Heart right ventricle (tissue), 16 donors: ENCODE results near the gene FNDC7. TPM values are rescaled to one million over a fixed set of nuclear protein-coding genes. Genes with fewer than 3 reads are reported as not detected.

Source experiments
- ATAC-seq, 8 donors: fragments of 200-7000 bp; cut with Tn5 transposase; one replicate each; pipeline ENCODE4 v1.9.1; 2020; ENCODE audit warnings: mild to moderate bottlenecking in 8 of 8, moderate library complexity in 8 of 8, moderate number of reproducible peaks in 1 of 8
- DNase-seq, 2 donors: peaks; one replicate each; pipeline ENCODE4 v3.0.0-alpha.2; 2020
- H3K27ac ChIP-seq, 10 donors: fragments of 200-600 bp; sonication (generic) in 2 of 10; one replicate each; pipeline versions ENCODE4 v1.5.0 to v1.8.0; 2020 to 2022; ENCODE audit warnings: mild to moderate bottlenecking in 3 of 10
- H3K27me3 ChIP-seq, 7 donors: fragments of 200-600 bp; one replicate each; pipeline ENCODE4 v1.8.0; 2021 to 2022; ENCODE audit warnings: mild to moderate bottlenecking in 2 of 7
- H3K36me3 ChIP-seq, 9 donors: fragments of 200-600 bp; sonication (generic) in 1 of 9; one replicate each; pipeline versions ENCODE4 v1.5.0 to v1.8.0; 2020 to 2022; ENCODE audit warnings: mild to moderate bottlenecking in 2 of 9
- H3K4me1 ChIP-seq, 9 donors: fragments of 200-600 bp; sonication (generic) in 1 of 9; one replicate each; pipeline versions ENCODE4 v1.5.0 to v1.8.0; 2020 to 2022; ENCODE audit warnings: mild to moderate bottlenecking in 4 of 9
- H3K4me3 ChIP-seq, 10 donors: fragments of 200-600 bp; sonication (generic) in 2 of 10; one replicate each; pipeline versions ENCODE4 v1.5.0 to v1.8.0; 2020 to 2022; ENCODE audit warnings: mild to moderate bottlenecking in 7 of 10, moderate library complexity in 2 of 10
- H3K9me3 ChIP-seq, 11 donors: fragments of 200-600 bp in 10 of 11; sonication (generic) in 2 of 11; one replicate each; pipeline versions ENCODE4 v1.5.0 to v1.8.0; 2013 to 2022; ENCODE audit warnings: mild to moderate bottlenecking in 2 of 11, control low read depth in 1 of 11, moderate library complexity in 1 of 11
- CTCF ChIP-seq, 9 donors: fragments of 200-600 bp; sonication (generic) in 2 of 9; IDR thresholded peaks; one replicate each; pipeline versions ENCODE4 v1.5.0 to v1.8.0; 2021 to 2022; ENCODE audit warnings: antibody characterized with exemption in 9 of 9, mild to moderate bottlenecking in 5 of 9, moderate library complexity in 1 of 9
- WGBS, 2 donors: extraction: QIAGEN DNeasy Blood & Tissue Kit; methylation state at CpG; one replicate each; pipeline ENCODE4 v1.1.7; 2013; ENCODE audit warnings: inconsistent platforms in 1 of 2; 5-methylcytosine and 5-hydroxymethylcytosine counted together
- intact Hi-C, 10 donors: fragments of 100-400 bp; cut with DNase I; formaldehyde crosslinking; loops; one replicate each; pipeline versions ENCODE4 v1.11.1 to v1.14.2; 2022
- polyA plus RNA-seq, 2 donors: library from polyadenylated mRNA; stranded (reverse); fragments of 200-250 nt; gene quantifications; one replicate each; pipeline ENCODE4 v1.2.3, GENCODE V29; 2013
- total RNA-seq, 10 donors: library from RNA; stranded (reverse); fragmentation: NEBNext Ultra II Directional in 3 of 10; extraction: Animal tissue kit (Norgen Biotek cat#: 25700) in 3 of 10; gene quantifications; one replicate each; pipeline versions ENCODE4 v1.2.1 to v1.2.4, GENCODE V29; 2021 to 2023
- donor health status: Arrhythmogenic right ventricular cardiomyopathy.
- donor health status: ischemic (EF 13 %, LVEDD 7.1; RV severe dilation, severe dysfunction).
- donor health status: healthy with polysubstance abuse.
- donor health status: DM: no; HTN: yes; CAD: no.
- donor health status: DM: no; HTN: no; CAD: no.
- donor health status: ischemic (EF 25% LVEDD 6.9; RV normal size, moderate dysfunction).
- donor health status: ischemic (EF 25% LVEDD 5.7; RV mildly dilated, moderate dysfunction).
- donor health status: healthy.
- donor health status: DM: yes; HTN: yes; CAD: no.
- donor health status: Ischemic cardiomyopathy.
- donor health status: ischemic (EF 35%, LVEDD 5.7; RV mildly dilated, moderate dysfunction).
- donor health status: nonischemic (EF 11% LVEDD 7.7; RV severe dilation, severe dysfunction).
- donor health status: DM: yes; HTN: yes; CAD: no.
- donor health status: PGD.
- donor health status: ischemic (EF 29% LVEDD 5.4; RV normal size, mild dysfunction).
- donor health status: nonischemic (EF 23%, LVEDD 6.1; RV moderate dilation, normal function).

FNDC7 gene
- total and polyA plus RNA-seq, 12 donors = 0.13 TPM; not detected in 11

DNA sequence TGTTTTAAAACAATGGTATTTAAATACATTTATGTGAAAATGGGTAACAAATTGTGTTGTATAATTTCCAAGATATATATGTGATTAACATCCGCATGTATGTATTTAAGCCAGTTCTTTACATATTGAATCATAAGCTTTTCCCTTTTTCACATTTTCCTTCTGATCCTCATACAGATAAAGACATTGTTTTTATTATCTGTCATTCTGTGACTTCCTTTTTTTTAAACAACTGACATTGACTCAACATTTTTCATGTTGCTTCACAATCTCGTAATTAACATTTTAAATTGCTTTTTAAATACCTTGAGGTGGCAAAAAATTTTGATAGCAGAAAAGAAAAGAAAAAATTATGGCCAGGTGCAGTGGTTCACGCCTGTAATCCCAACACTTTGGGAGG, 35.2 kb downstream of the FNDC7 start:
- 86 to 91% methylated on average over 3 of the region's 3 CpGs for WGBS, 2 donors
- Histone ChIP-seq H3K27ac (peak overlapping the region in 4 of 10 donors; percentile 95 to 99 (median 98)), H3K9me3 (no peaks in the 10 kb centered on the region), H3K4me3 (peak overlapping the region in 8 of 10 donors; percentile 58 to 94 (median 82)), H3K36me3 (peaks cover 0 to 39% (median 0%) of the 10 kb centered on the region in 9 donors), H3K4me1 (peaks cover 0 to 30% (median 15%) of the 10 kb centered on the region in 9 donors), H3K27me3 (no peaks in the 10 kb centered on the region)
- no peak for TF ChIP-seq CTCF (IDR thresholded peaks at IDR 0.05)
- intact Hi-C loops = loop anchor here in 5 of 10 donors (2.0 to 10.0 kb wide), 4 partner anchors 53 to 149 kb away; partner anchors contain the start of gene PRPF38B (in 5 of the 5)
- ATAC-seq (no peak), DNase-seq (no peak)

GRCh38 chr1:108749081-108749480, 36.4 kb downstream of the FNDC7 start:
- 91% methylated on average over 4 of the region's 4 CpGs for WGBS, 2 donors

DNA sequence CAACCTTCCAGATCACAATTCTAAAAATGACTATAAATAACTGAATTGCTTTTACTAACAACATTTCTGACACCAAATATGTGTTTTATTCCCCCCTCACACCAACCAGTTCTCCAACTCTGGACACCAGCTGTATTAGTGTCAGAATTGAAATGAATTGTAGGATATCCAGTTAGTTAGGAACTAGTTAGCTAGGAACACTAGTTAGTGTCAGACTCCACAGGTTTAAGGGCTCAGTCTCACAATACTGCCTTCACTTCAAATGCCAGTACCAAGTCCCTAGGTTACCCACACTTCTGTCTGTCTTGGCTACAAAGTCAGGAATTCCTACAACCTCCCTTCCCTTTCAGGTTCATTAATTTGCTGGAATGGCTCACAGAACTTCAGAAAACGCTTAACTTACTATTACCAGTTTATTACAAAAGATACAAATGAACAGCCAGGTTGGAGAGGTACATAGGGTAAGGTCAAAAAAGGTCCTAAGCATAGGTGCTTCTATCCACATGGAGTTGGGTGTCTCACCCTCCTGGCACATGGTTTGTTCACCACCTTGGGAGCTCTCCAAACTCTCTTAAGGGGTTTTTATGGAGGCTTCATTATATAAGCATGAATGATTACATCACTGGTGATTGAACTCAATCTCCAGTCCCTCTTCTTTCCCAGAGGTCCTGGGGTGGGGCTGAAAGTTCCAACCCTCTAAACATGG, 37.9 kb downstream of the FNDC7 start:
- Histone ChIP-seq H3K27me3 (no peaks in the 10 kb centered on the region), H3K4me1 (peaks cover 0 to 30% (median 15%) of the 10 kb centered on the region in 9 donors), H3K9me3 (no peaks in the 10 kb centered on the region), H3K27ac (no peak overlapping the region), H3K36me3 (peaks cover 0 to 66% (median 8%) of the 10 kb centered on the region in 9 donors), H3K4me3 (no peak overlapping the region)
- no peak for DNase-seq
- intact Hi-C loops = no loop called here
- ATAC-seq = no peak
- TF ChIP-seq CTCF (IDR thresholded peaks at IDR 0.05) = no peak
- WGBS, 2 donors = 91 to 100% methylated on average over 1 of the region's 1 CpG

More at GRCh38 chr1:108749081-108749480, 36.4 kb downstream of the FNDC7 start:
- intact Hi-C loops = loop anchor here in 3 of 10 donors (5.0 to 10.0 kb wide), 3 partner anchors 54 to 148 kb away; partner anchors contain the start of gene PRPF38B (in 2 of the 3)
- Histone ChIP-seq H3K36me3 (peaks cover 0 to 51% (median 7%) of the 10 kb centered on the region in 9 donors), H3K4me1 (peaks cover 0 to 30% (median 15%) of the 10 kb centered on the region in 9 donors), H3K4me3 (no peak overlapping the region), H3K9me3 (no peaks in the 10 kb centered on the region), H3K27me3 (no peaks in the 10 kb centered on the region), H3K27ac (no peak overlapping the region)
- ATAC-seq (no peak), DNase-seq (no peak)
- TF ChIP-seq CTCF (IDR thresholded peaks at IDR 0.05) = no peak

DNA sequence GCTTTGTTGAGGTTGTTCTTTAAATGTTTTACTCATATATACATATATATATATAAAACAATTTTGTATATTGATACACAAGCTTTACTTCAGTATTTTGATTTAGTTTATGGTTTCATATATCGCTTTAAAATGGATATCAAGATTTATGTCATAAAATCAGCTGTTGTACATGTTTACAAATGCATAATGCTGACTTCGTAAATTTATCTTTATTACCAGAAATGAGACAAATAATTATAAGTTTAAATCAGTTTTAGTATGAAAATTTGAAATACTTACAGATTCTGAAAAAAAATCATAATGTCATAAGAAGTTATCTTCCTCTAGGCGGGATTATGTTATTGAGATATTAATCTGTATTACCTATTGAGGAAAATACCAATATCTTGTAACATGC, 40.7 kb downstream of the FNDC7 start:
- ATAC-seq = no peak
- no peak for DNase-seq
- WGBS, 2 donors = 78 to 79% methylated on average over 3 of the region's 3 CpGs
- intact Hi-C loops = no loop called here
- Histone ChIP-seq H3K4me3 (no peak overlapping the region), H3K4me1 (peaks cover 0 to 19% (median 6%) of the 10 kb centered on the region in 9 donors), H3K9me3 (no peaks in the 10 kb centered on the region), H3K36me3 (peaks cover 0 to 93% (median 25%) of the 10 kb centered on the region in 9 donors), H3K27me3 (no peaks in the 10 kb centered on the region), H3K27ac (no peak overlapping the region)
- no peak for TF ChIP-seq CTCF (IDR thresholded peaks at IDR 0.05)
